WTC11 (cell line): Measurements from ENCODE around the gene CAPN7.

ENCODE experiments used
- ATF2 ChIP-seq: sonication (generic); formaldehyde crosslinking; IDR thresholded peaks from 2 replicates; pipeline ENCODE4 v1.8.1; 2022; ENCODE audit warnings: low read depth, missing genetic modification reagents, borderline replicate concordance
- ATF3 ChIP-seq: sonication (generic); formaldehyde crosslinking; conservative IDR thresholded peaks from 2 replicates; pipeline ENCODE4 v1.8.1; 2022; ENCODE audit warnings: mild to moderate bottlenecking, missing genetic modification reagents
- CTCF ChIP-seq: fragments of 200-600 bp; IDR thresholded peaks from 2 replicates; pipeline ENCODE4 v1.8.0; 2022; ENCODE audit warnings: antibody characterized with exemption
- ELF4 ChIP-seq: sonication (generic); formaldehyde crosslinking; IDR thresholded peaks from 2 replicates; pipeline ENCODE4 v1.8.1; 2022; ENCODE audit warnings: low read depth, mild to moderate bottlenecking, moderate library complexity, missing genetic modification reagents
- ESRRA ChIP-seq: sonication (generic); formaldehyde crosslinking; IDR thresholded peaks from 2 replicates; pipeline ENCODE4 v1.8.1; 2022; ENCODE audit warnings: mild to moderate bottlenecking, missing genetic modification reagents, borderline replicate concordance
- ETV6 ChIP-seq: sonication (generic); formaldehyde crosslinking; IDR thresholded peaks from 2 replicates; pipeline ENCODE4 v1.8.1; 2022; ENCODE audit warnings: mild to moderate bottlenecking, missing genetic modification reagents
- FOXK1 ChIP-seq: sonication (generic); formaldehyde crosslinking; IDR thresholded peaks from 2 replicates; pipeline ENCODE4 v1.8.0; 2022; ENCODE audit warnings: mild to moderate bottlenecking, moderate library complexity, missing genetic modification reagents
- IRF2 ChIP-seq: sonication (generic); formaldehyde crosslinking; IDR thresholded peaks from 2 replicates; pipeline ENCODE4 v1.8.0; 2022; ENCODE audit warnings: low read depth, missing genetic modification reagents, borderline replicate concordance
- KAT7 ChIP-seq: sonication (generic); formaldehyde crosslinking; IDR thresholded peaks from 2 replicates; pipeline ENCODE4 v1.8.1; 2023; ENCODE audit warnings: missing genetic modification reagents, mild to moderate bottlenecking, borderline replicate concordance

- TF ChIP-seq FOXK1 (CRISPR knock-in tag) (no peak), ATF2 (CRISPR knock-in tag) (no peak), ETV6 (CRISPR knock-in tag) (no peak), KAT7 (CRISPR knock-in tag) (no peak), CTCF (no peak), ELF4 (CRISPR knock-in tag) (no peak), ATF3 (CRISPR knock-in tag) (no peak), ESRRA (CRISPR knock-in tag) (no peak), IRF2 (CRISPR knock-in tag) (no peak)
Observed at GRCh38 chr3:15211937-15212336, 5.9 kb downstream of the CAPN7 start.
